OCI-M2 (cell line): Measurements from ENCODE around the gene CELF2.

ENCODE experiments used
- DNase-seq: peaks from one replicate; lab custom pipeline; 2025; ENCODE audit not compliant: unreplicated experiment; lab: John Stamatoyannopoulos, UW

The CELF2 gene

DNA sequence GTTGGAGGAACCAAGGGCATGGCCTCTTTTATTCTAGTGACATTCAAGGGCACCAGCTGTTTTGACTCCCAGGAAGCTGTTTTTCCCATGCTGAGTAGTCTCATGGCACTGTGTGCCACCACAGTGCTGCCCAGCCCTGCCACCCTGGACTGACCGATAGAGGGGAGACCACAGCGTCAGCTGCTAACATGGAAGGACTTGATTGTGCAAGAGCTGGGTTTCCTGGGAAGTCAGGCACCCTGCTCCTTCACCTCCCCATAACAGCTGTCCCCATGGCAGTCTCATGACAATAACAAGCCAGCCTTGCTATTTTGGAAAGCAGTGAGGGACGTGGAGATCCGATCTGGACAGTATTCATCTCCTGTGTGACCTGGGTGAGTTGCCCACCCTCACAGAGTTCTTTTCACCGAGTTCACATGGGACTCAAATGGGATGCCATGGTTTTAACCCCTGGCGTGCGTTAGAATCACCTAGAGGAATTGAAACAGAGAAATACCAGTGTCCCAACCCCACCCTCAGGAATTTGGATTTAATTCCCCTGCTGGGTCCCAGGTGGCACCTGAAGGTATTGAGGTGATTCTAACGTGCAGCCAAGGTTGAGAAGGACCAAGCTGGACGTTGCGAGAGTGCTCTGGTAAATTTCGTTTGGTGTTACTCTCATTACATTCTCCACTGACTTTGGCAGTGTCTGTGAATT, 174.8 kb downstream of the CELF2 start:
- no peak for DNase-seq

DNA sequence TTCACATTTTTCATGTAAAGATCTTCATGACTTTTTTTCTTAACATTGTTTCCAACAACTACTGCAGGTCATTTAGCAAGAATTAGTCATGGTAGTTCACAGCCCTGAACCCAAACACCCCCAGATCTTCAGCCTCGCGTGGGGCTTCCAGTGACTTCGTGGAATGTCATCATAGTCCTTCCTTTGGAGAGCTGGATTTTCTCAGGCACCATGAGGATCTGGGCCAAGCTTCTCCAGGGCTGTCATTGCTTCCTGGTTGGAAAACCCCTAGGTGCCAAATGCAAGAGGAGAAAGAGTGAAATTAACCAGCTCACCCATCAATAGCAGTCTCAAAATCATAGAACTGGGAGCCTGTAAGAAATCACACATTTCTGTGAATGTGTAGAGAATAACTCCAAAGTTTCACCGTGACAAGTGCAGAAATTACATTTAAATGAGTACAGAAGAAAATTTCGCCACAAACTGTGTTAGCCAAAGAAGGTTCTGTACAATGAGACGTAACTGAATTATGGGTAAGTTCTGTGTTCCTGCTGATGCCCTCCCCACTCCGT, 175.4 kb downstream of the CELF2 start:
- no peak for DNase-seq

DNA sequence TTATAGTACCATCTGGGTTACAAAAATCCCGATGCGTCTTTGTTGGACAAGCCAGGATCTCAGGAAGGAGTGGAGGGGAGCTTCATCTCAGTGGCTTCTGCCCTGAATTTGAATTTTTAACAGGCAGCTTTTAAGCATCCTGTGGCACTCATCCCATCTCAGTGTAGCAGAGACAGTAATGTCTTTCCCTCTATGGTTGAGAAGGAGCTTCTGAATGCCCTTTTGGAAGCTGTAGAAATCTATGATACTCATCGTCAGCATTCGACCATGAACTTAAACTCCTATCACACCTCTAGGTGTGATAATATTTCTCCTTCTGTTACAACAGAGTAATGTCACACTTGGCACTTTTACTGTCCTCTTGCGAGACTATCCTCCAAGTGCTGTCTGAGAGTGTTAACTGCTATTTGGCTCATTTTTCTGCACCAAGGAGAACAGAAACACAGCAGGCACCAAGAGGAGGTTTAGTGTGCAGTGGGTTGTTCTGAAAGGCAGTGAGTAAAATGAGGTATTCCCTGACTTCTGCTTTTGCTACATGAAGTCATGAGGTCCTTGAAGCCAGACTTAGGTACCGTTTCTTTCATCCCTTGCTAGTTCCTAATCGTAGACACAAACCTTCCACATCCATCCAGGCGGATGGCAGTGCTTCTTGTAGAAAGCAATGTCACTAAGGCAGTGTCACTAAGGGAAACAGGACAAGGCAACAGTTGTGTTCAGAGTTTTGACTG, 177.4 kb downstream of the CELF2 start:
- no peak for DNase-seq

- no peak for DNase-seq
Measured at GRCh38 chr10:11195623-11196022, 178.0 kb downstream of the CELF2 start.

- DNase-seq, result no peak
Measured at GRCh38 chr10:11197266-11197712, 179.6 kb downstream of the CELF2 start.

- no peak for DNase-seq
Measured at GRCh38 chr10:11197878-11198277, 180.2 kb downstream of the CELF2 start.

DNA sequence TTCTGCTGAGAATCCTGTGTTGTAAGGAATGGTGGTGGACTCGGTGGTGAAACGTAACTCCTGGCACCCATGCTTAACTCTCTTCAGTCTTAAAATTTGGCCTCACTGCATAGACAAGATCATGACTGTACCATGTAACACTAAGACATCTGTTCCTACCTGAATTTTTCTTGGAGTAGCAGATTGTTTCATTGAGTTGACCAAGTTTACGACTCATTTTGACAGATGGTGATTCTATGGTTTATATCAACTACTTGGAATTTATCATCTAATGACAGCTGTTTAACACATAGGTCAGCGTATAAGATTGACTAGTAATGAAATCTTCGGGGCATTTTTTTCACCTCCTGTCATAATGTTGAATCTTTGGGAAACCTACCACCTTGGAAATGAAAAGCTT, 184.2 kb downstream of the CELF2 start:
- no peak for DNase-seq

DNA sequence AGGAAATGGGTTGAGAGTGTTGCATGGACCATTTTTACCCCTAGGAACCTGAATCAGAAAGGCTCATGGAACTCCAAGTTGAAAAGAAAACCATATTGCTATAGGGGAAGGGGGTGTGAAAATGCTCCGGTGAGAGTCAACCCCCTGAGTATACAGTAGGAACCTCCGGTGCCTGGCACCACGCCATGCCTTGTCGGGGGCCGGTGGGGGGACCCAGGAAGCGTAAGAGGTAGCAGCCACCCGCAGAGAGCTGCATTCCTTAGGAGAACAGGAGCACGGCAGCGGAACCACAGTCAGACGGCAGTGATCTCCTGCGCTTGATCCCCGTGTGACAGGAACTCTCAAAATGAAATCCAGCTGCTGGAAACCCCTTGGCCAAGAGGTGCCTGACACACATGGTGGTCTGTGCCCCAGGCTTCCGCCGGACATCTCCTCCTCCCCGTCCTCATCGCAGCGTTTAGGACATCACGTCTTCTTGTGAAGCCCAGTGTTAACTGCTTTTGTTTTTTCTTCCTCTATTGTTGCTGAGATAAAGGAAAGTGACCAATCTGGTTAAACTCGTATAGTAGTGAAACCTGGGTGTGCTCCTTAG, 186.8 kb downstream of the CELF2 start:
- no peak for DNase-seq

GRCh38 chr10:11205030-11205772, 187.5 kb downstream of the CELF2 start:
- DNase-seq, result no peak

DNA sequence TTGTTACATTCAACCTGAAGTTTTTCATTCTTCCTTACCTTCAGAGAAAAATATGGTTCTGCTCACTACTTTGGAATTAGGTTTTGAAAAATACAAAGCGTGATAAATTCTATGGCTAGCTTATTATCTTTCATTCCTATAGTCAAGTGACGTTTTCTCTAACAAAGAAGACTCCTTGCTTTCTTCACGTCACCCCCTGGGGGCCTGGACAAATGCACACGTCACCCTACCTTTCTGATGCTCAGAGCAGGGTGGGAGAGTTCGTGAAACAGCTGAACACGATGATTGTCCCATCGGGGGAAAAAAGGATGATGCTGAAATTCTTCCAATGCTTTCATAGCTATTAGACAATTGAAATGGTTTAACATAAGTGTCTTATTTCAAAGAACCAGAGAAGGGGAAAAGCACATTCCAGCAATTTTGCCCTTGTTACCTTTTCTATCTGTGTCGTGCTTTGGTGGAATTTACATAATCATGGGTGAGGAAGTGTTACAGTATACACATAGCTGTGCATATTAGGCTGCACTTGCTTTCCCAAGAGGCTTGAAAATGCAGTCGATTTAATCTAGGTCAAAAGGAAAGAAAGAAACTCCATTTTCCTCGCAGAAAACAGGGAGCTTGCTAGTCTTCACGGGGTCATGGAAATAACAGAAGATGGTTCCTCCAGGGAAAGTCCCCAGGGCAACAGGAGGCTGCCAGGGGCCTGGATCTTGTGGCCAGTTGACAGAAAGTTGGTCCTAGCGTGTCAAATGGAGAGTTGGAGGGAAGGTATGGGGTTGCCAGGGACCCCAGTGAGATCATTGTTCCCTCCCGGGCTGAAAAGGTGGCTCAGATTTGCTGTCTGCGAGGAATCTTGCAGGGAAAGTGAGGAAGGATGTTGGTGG, 189.2 kb downstream of the CELF2 start:
- DNase-seq, result no peak

GRCh38 chr10:11207560-11207844, 189.8 kb downstream of the CELF2 start:
- no peak for DNase-seq

GRCh38 chr10:11208243-11208642, 190.6 kb downstream of the CELF2 start:
- DNase-seq, result no peak

DNA sequence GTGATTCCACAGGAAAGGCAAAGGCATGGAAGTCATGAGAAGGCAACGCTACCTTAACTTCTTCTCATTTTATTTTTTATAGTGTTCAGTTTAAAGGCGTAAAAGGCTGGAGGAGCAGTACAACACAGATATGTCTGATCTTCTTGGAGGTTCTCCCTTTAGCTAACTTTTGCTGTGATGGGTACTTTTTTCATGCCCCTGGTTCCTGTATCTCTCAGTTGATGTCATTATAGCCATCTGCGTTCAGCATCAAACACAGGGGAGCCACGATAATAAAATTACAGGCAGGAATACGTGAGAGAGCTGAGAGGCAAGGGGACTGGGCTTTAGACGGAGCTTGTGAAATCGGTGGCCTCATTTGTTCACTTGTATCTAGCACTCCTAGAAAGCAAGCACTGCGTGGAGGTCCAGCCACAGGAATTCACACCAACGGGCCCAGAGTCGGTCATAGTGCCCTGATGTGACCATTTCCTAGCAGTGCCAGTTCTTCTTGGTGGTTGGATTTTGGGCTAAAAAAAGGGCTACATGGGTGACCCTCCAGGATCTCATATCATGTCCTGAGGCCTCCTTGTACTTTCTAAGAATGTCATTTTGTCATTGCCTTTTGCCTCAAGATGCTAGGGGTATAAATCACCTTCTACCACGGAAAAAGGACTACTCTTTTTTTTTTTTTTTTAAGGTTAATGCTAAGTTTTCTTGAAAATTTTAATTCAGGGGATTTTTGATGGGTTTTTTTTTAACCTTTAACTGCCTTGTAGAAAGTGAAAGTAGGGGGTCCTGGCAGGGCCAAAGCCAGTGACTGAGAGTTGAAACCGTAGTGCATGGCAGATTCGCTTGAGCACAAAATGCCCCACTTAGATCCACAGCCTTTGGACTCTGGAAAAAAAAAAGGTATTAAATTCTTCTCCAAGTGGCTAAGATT, 191.5 kb downstream of the CELF2 start:
- no peak for DNase-seq

DNA sequence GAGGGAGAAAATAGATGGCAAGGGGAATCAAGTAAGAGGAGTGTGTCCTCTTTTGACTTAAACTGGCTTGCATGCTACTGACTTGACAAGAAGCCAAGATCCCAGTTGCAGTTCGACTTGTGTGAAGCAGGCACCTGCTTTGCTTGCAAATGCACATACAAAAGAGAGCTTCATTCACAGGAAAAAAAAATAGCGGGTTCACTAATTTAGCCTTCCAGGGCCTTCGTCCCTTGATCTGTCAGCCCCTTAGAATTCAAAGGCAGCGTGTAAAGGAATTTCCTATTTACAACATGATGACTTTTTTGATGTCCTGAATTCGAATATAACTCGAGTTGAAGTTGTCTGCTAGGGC, 192.1 kb downstream of the CELF2 start:
- no peak for DNase-seq

- no peak for DNase-seq
Measured at GRCh38 chr10:11210211-11210922, 192.7 kb downstream of the CELF2 start.

DNA sequence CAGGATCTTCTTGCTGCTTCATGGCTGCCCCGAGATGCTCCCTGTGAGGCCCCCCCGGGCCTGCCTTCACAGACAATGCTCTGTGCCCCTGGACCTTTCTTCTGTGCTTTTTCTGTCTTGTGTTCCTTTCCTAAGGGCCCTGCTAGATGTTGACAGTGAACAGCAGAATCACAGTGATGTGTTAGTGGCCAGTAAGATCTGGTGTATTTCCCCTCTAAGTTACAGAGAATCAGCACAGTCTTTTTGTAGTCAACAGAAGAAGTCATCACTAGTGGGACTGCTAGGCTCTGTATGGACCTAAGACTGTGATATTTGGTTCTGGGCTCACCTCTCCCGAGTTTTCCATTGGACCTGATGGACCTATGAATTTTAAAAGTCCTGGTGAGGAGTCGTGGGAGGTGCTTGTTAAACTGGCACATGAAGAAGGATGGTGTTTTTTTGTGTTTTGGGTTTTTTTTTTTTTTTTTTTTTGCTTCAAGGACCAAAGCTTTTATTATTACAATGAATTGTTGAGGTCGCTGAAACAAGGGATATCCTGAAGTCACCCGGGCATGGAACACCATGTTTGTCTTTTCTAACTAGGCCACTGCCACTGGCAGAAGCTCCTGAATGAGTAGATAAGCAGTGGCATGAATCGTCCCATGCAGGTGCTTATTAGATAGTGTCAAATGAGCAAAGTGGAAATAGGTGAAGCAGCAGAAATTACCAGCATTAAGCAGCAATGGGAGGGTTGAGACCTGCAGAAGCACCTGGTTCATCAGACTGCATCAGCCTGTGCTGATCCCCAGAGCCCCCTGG, 194.8 kb downstream of the CELF2 start:
- DNase-seq, result no peak

GRCh38 chr10:11213137-11213536, 195.5 kb downstream of the CELF2 start:
- no peak for DNase-seq

GRCh38 chr10:11214407-11214806, 196.7 kb downstream of the CELF2 start:
- DNase-seq, result no peak
